ENCODE results near the gene SGMS1.

- TF ChIP-seq EZH2 (IDR thresholded peaks at IDR 0.05; ENCODE audit: borderline replicate concordance, insufficient read depth, low read length, poor library complexity, severe bottlenecking): no peak
- TF ChIP-seq RAD21 (conservative IDR thresholded peaks at IDR 0.05): no peak
Observed at GRCh38 chr10:50473756-50474155, 150.0 kb downstream of the SGMS1 start.

Measured in neural cell (in vitro differentiated cells).